Nephron (organoid): ENCODE results near the gene ZFYVE28.

Experiments used
- H3K27ac Mint-ChIP-seq, 3 experiments: 2 replicates each; pipeline ENCODE4 v1.8.0; 2020; ENCODE audit warnings: mixed read lengths in 3 of 3, mild to moderate bottlenecking in 2 of 3, moderate library complexity in 1 of 3
- H3K27me3 Mint-ChIP-seq: 2 replicates; pipeline ENCODE4 v1.8.0; 2021; ENCODE audit warnings: low read depth, mild to moderate bottlenecking, moderate library complexity, mixed read lengths
- H3K36me3 Mint-ChIP-seq: 2 replicates; pipeline ENCODE4 v1.8.0; 2020; ENCODE audit warnings: low read depth, mixed read lengths
- H3K4me1 Mint-ChIP-seq: 2 replicates; pipeline ENCODE4 v1.8.0; 2020; ENCODE audit warnings: mixed read lengths
- H3K4me3 Mint-ChIP-seq, 3 experiments: 2 replicates each; pipeline ENCODE4 v1.8.0; 2020; ENCODE audit warnings: mild to moderate bottlenecking in 3 of 3, mixed read lengths in 3 of 3, moderate library complexity in 2 of 3
- H3K9me3 Mint-ChIP-seq: 2 replicates; pipeline ENCODE4 v1.8.0; 2020; ENCODE audit warnings: mixed read lengths
- CTCF ChIP-seq, 3 experiments: fragments of 200-600 bp; sonication (generic); IDR thresholded peaks; one replicate each; pipeline ENCODE4 v1.5.0; 2021; ENCODE audit warnings: antibody characterized with exemption in 3 of 3; ENCODE audit not compliant: unreplicated experiment in 3 of 3

Gene ZFYVE28

DNA sequence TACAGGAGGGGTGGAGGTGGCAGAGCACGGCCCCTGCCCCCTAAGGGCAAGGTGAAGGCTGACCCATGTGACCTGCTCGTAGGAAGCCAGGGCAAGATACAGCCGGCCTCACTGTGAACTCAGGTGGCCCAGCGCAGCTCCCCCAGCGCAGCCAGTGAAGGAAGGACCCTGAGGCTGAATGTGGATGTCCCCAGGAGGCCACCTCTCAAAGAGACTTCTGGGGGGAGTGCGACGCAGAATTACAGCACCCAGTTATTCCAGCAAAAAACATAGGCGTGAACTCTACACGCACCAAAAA, 52.6 kb downstream of the ZFYVE28 start:
- H3K27me3 Mint-ChIP-seq, result peaks cover 3% of the 10 kb centered on the region
- no peak overlapping the region for H3K4me3 Mint-ChIP-seq
- H3K36me3 Mint-ChIP-seq, result no peaks in the 10 kb centered on the region
- TF ChIP-seq CTCF (IDR thresholded peaks at IDR 0.05; ENCODE audit: unreplicated experiment in 3 of 3), result no peak
- H3K27ac Mint-ChIP-seq, result peak overlapping the region in 2 of 3 experiments; percentile 56 to 72
- peaks cover 3% of the 10 kb centered on the region for H3K9me3 Mint-ChIP-seq
- H3K4me1 Mint-ChIP-seq, result peaks cover 33% of the 10 kb centered on the region

- Mint-ChIP-seq H3K27ac (no peak overlapping the region), H3K4me1 (peaks cover 33% of the 10 kb centered on the region), H3K27me3 (peaks cover 5% of the 10 kb centered on the region), H3K36me3 (no peaks in the 10 kb centered on the region), H3K9me3 (peaks cover 3% of the 10 kb centered on the region), H3K4me3 (no peak overlapping the region)
- no peak for TF ChIP-seq CTCF (IDR thresholded peaks at IDR 0.05; ENCODE audit: unreplicated experiment in 3 of 3)
Observed at GRCh38 chr4:2365054-2365912, 53.2 kb downstream of the ZFYVE28 start.

DNA sequence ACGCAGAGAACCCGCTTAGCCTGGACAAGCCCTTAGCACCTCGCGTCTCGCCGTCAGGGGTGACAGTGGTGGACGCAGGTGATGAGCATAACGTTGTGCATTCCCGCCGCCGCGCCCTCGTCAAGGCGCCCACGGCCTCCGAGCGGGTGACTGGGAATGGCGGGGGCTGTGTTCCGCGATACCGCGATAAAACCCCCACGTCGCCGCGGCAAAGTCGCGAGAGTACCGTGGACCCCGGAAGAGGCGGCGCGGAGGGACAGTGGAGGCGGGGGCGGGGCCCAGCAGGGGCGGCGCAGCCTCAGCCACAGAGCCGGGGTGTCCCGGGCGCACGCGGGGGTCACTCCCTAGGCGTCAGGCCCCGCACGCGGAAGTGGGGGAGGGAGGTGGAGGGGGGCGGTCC, 53.8 kb downstream of the ZFYVE28 start:
- no peak for TF ChIP-seq CTCF (IDR thresholded peaks at IDR 0.05; ENCODE audit: unreplicated experiment in 3 of 3)
- peaks cover 8% of the 10 kb centered on the region for H3K27me3 Mint-ChIP-seq
- H3K36me3 Mint-ChIP-seq, result no peaks in the 10 kb centered on the region
- H3K4me3 Mint-ChIP-seq, result no peak overlapping the region
- peaks cover 33% of the 10 kb centered on the region for H3K4me1 Mint-ChIP-seq
- H3K27ac Mint-ChIP-seq, result no peak overlapping the region
- H3K9me3 Mint-ChIP-seq, result peaks cover 3% of the 10 kb centered on the region

DNA sequence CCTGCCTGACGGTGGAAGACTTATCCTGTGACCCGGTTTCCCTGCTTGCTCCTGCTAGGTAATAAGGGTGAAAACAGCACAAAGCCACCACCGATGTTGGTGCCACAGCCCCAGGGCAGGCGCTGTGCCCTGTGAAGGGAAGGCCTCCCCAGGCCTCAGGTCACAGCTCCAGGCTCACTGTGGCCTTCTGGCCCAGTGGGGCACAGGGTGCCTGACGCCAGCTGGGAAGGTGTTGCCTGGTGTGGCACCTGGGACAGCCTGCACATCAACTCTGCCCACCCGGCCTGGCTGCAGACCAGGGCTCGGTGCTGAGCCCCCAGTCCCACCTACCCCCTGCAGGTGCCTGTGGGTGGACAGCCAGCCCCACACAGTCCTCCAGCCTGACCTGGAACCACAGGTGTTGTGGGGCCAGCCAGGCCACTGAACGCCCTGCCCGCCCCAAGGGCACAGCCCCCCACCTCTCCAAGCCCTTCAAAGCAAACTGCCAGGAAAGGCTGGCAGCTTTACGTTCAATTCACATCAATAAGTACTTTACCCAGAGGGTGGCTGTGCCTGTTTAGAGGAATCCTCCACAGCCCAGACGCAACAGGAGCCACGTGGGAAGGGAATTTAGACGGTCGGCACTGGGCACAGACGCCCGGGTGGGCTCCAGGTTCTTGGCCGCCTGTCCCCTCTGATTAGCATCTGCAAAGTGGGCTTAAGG, 54.3 kb downstream of the ZFYVE28 start:
- Mint-ChIP-seq H3K36me3 (no peaks in the 10 kb centered on the region), H3K27me3 (peaks cover 8% of the 10 kb centered on the region), H3K9me3 (peaks cover 3% of the 10 kb centered on the region), H3K27ac (no peak overlapping the region), H3K4me1 (peaks cover 33% of the 10 kb centered on the region), H3K4me3 (no peak overlapping the region)
- TF ChIP-seq CTCF (IDR thresholded peaks at IDR 0.05; ENCODE audit: unreplicated experiment in 3 of 3), result no peak

GRCh38 chr4:2363056-2363721, 55.3 kb downstream of the ZFYVE28 start:
- no peaks in the 10 kb centered on the region for H3K9me3 Mint-ChIP-seq
- H3K4me3 Mint-ChIP-seq, result no peak overlapping the region
- TF ChIP-seq CTCF (IDR thresholded peaks at IDR 0.05; ENCODE audit: unreplicated experiment in 3 of 3), result no peak
- H3K36me3 Mint-ChIP-seq, result no peaks in the 10 kb centered on the region
- peaks cover 33% of the 10 kb centered on the region for H3K4me1 Mint-ChIP-seq
- H3K27me3 Mint-ChIP-seq, result peaks cover 4% of the 10 kb centered on the region
- H3K27ac Mint-ChIP-seq, result peak overlapping the region in 1 of 3 experiments; percentile 37
